K562 (cell line): ENCODE results near the gene KRTAP3-2. TPM values are rescaled to one million over a fixed set of nuclear protein-coding genes. Genes with fewer than 3 reads are reported as not detected.

ENCODE experiments used
- ARHGAP35 ChIP-seq: fragments of 450-650 bp; IDR thresholded peaks from 2 replicates; pipeline ENCODE4 v1.6.1; 2018; ENCODE audit not compliant: partially characterized antibody
- BCL6 ChIP-seq: fragments of 250-450 bp; sonication (Bioruptor Pico); IDR thresholded peaks from 2 replicates; pipeline ENCODE4 v1.4.0; 2020
- NCOA2 ChIP-seq, 2 experiments: fragments of 450-650 bp; IDR thresholded peaks; 2 replicates each; pipeline ENCODE4 v1.6.1; 2018; ENCODE audit warnings: mild to moderate bottlenecking in 2 of 2, moderate library complexity in 1 of 2; ENCODE audit not compliant: partially characterized antibody in 2 of 2
- NELFE ChIP-seq: IDR thresholded peaks from 2 replicates; pipeline ENCODE4 v1.6.1; 2011; ENCODE audit warnings: mild to moderate bottlenecking; ENCODE audit not compliant: insufficient read depth, insufficient read length
- POLR3A ChIP-seq: IDR thresholded peaks from 2 replicates; pipeline ENCODE4 v1.6.1; 2011; ENCODE audit warnings: borderline replicate concordance, mild to moderate bottlenecking, moderate library complexity; ENCODE audit not compliant: insufficient read length, insufficient read depth; ENCODE audit errors: extremely low read depth
- RERE ChIP-seq: sonication (generic); formaldehyde crosslinking; IDR thresholded peaks from 2 replicates; pipeline ENCODE4 v1.8.0; 2023; ENCODE audit warnings: missing genetic modification reagents, mild to moderate bottlenecking, borderline replicate concordance
- SMC3 ChIP-seq: conservative IDR thresholded peaks from 2 replicates; pipeline ENCODE4 v1.6.1; 2011; ENCODE audit warnings: low read depth, low read length, improper control_type of control experiment; ENCODE audit not compliant: insufficient read depth
- TARDBP ChIP-seq: fragments of 450-650 bp; IDR thresholded peaks from 2 replicates; pipeline ENCODE4 v1.6.1; 2016
- ZBTB2 ChIP-seq: fragments of 450-650 bp; IDR thresholded peaks from 2 replicates; pipeline ENCODE4 v1.6.1; 2016; ENCODE audit warnings: antibody characterized with exemption
- polyA plus RNA-seq, 8 experiments: library from polyadenylated mRNA; depleted of rRNA in 4 of 8; stranded (reverse) in 5 of 8; unstranded in 3 of 8; fragments of >200 nt; fragmentation: Nextera tagmentation in 2 of 8; fragmentation: Illumina TruSeq in 1 of 8; extraction: Ambion mirVana in 2 of 8; extraction: Trizol in 1 of 8; gene quantifications; 2 replicates each; pipeline versions ENCODE4 v1.2.1 to v1.2.3, GENCODE V29; 2011 to 2014; ENCODE audit warnings: inconsistent platforms in 1 of 8, missing spikeins in 1 of 8
- total RNA-seq, 7 experiments: library from RNA; depleted of rRNA in 6 of 7; stranded (reverse); fragments of >200 nt in 6 of 7; fragmentation: Illumina TruSeq in 2 of 7; extraction: Trizol in 2 of 7; gene quantifications; 2 replicates each; pipeline versions ENCODE4 v1.2.1 to v1.2.3, GENCODE V29; 2011 to 2021; ENCODE audit warnings: low replicate concordance in 1 of 7
- TF ChIP-seq, protein P1 (sequence below), 2 experiments: fragments of 450-650 bp in 1 of 2; sonication (generic) in 1 of 2; formaldehyde crosslinking in 1 of 2; IDR thresholded peaks; 2 replicates each; pipeline versions ENCODE4 v1.7.1 to v1.9.0; 2016 to 2022; ENCODE audit warnings: inconsistent platforms in 1 of 2, mild to moderate bottlenecking in 1 of 2, missing genetic modification reagents in 1 of 2

The KRTAP3-2 gene
- total and polyA plus RNA-seq, 9 of the 15 experiments (the other 6 are each of a cell fraction or from before 2014, with no cell fraction given): not detected

- TF ChIP-seq RERE (CRISPR knock-in tag): no peak
- TF ChIP-seq POLR3A: no peak
- no peak for TF ChIP-seq ARHGAP35
- no peak for TF ChIP-seq BCL6 (CRISPR knock-in tag)
- no peak for TF ChIP-seq NCOA2 (IDR thresholded peaks at IDR 0.05; ENCODE audit: partially characterized antibody in 2 of 2)
- TF ChIP-seq SMC3: no peak
- TF ChIP-seq TARDBP: no peak
- no peak for TF ChIP-seq NELFE
- no peak for TF ChIP-seq ZBTB2
- TF ChIP-seq, protein P1, sequence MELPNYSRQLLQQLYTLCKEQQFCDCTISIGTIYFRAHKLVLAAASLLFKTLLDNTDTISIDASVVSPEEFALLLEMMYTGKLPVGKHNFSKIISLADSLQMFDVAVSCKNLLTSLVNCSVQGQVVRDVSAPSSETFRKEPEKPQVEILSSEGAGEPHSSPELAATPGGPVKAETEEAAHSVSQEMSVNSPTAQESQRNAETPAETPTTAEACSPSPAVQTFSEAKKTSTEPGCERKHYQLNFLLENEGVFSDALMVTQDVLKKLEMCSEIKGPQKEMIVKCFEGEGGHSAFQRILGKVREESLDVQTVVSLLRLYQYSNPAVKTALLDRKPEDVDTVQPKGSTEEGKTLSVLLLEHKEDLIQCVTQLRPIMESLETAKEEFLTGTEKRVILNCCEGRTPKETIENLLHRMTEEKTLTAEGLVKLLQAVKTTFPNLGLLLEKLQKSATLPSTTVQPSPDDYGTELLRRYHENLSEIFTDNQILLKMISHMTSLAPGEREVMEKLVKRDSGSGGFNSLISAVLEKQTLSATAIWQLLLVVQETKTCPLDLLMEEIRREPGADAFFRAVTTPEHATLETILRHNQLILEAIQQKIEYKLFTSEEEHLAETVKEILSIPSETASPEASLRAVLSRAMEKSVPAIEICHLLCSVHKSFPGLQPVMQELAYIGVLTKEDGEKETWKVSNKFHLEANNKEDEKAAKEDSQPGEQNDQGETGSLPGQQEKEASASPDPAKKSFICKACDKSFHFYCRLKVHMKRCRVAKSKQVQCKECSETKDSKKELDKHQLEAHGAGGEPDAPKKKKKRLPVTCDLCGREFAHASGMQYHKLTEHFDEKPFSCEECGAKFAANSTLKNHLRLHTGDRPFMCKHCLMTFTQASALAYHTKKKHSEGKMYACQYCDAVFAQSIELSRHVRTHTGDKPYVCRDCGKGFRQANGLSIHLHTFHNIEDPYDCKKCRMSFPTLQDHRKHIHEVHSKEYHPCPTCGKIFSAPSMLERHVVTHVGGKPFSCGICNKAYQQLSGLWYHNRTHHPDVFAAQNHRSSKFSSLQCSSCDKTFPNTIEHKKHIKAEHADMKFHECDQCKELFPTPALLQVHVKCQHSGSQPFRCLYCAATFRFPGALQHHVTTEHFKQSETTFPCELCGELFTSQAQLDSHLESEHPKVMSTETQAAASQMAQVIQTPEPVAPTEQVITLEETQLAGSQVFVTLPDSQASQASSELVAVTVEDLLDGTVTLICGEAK (IDR thresholded peaks at IDR 0.05): no peak
- TF ChIP-seq, protein P1 (CRISPR knock-in tag; IDR thresholded peaks at IDR 0.05): no peak
These were observed 49.5 kb downstream of the KRTAP3-2 start (continued) for GRCh38 chr17:40950176-40950575.
